HepG2 (cell line): Measurements from ENCODE around the gene BAIAP2L1. TPM values are rescaled to one million over a fixed set of nuclear protein-coding genes. Genes with fewer than 3 reads are reported as not detected.

Experiments
- ATAC-seq: fragments of 200-7000 bp; cut with Tn5 transposase; 3 replicates; pipeline ENCODE4 v1.9.1; 2020; ENCODE audit warnings: mild to moderate bottlenecking, moderate library complexity
- BruUV-seq: library from RNA; stranded (reverse); fragments of 400-500 nt; replicated peaks from 2 replicates; lab custom pipeline; 2021; lab: Mats Ljungman, UMichigan
- CTCF ChIA-PET: fragments of 300-600 bp; formaldehyde crosslinking; extraction: SDS; loops from one replicate; lab custom pipeline; 2021; ENCODE audit warnings: low total read pairs, inconsistent platforms, low intra/inter-chr PET ratio; lab: Yijun Ruan, JAX
- POLR2A ChIA-PET: fragments of 350-600 bp; sonication (Branson Sonifier 250); formaldehyde crosslinking; loops from one replicate; lab custom pipeline; 2020; ENCODE audit warnings: antibody characterized with exemption, inconsistent platforms; lab: Yijun Ruan, JAX
- DNase-seq: peaks from one replicate; pipeline ENCODE4 v3.0.0-alpha.2; 2015; ENCODE audit warnings: low spot score
- FAIRE-seq: peaks from 3 replicates; lab custom pipeline; 2011; peaks lifted over from hg19 to GRCh38; lab: Jason Lieb, UNC
- H2AFZ ChIP-seq: one replicate; pipeline ENCODE4 v1.6.1; 2011; ENCODE audit warnings: low read length, inconsistent platforms
- H3K27ac ChIP-seq: fragments of 300-600 bp; 3 replicates; pipeline ENCODE4 v1.8.0; 2011; ENCODE audit warnings: mixed run types, mild to moderate bottlenecking, mixed read lengths, low read length, inconsistent platforms; ENCODE audit not compliant: insufficient read depth; ENCODE audit errors: extremely low read length
- H3K27me3 ChIP-seq, 2 experiments: fragments of 200-600 bp in 1 of 2; 2 replicates in 1 of 2; 3 replicates in 1 of 2; pipeline versions ENCODE4 v1.6.0 to v1.8.0; 2011; ENCODE audit warnings: low read length in 2 of 2, mild to moderate bottlenecking in 2 of 2, moderate library complexity in 2 of 2, inconsistent platforms in 1 of 2; ENCODE audit not compliant: insufficient read depth in 2 of 2, control insufficient read depth in 1 of 2
- H3K36me3 ChIP-seq, 2 experiments: fragments of 200-600 bp in 1 of 2; replicated peaks in 1 of 2; 2 replicates in 1 of 2; 3 replicates in 1 of 2; pipeline versions ENCODE4 v1.5.1 to v1.8.0; 2011; ENCODE audit warnings: low read length in 2 of 2, inconsistent platforms in 1 of 2; ENCODE audit not compliant: insufficient read depth in 2 of 2, control insufficient read depth in 1 of 2
- H3K4me1 ChIP-seq: 2 replicates; pipeline ENCODE4 v1.5.1; 2012; ENCODE audit warnings: low read length, inconsistent platforms; ENCODE audit not compliant: insufficient read depth
- H3K4me2 ChIP-seq: 2 replicates; pipeline ENCODE4 v1.6.0; 2011; ENCODE audit warnings: low read depth, low read length, inconsistent platforms
- H3K4me3 ChIP-seq, 3 experiments: fragments of 200-600 bp in 1 of 3; sonication (generic), shearing (Covaris generic) in 1 of 3; replicated peaks in 1 of 3; 2 replicates each; pipeline ENCODE4 v1.5.1; 2011 to 2016; ENCODE audit warnings: low read length in 3 of 3, inconsistent platforms in 2 of 3, low read depth in 2 of 3, mild to moderate bottlenecking in 2 of 3, control low read depth in 1 of 3, mixed read lengths in 1 of 3; ENCODE audit not compliant: insufficient read depth in 1 of 3
- H3K79me2 ChIP-seq: one replicate; pipeline ENCODE4 v1.6.1; 2011; ENCODE audit warnings: low read length, inconsistent platforms; ENCODE audit not compliant: insufficient read depth
- H3K9ac ChIP-seq: 2 replicates; pipeline ENCODE4 v1.6.0; 2011; ENCODE audit warnings: mild to moderate bottlenecking, low read depth, low read length, inconsistent platforms; ENCODE audit not compliant: insufficient read depth
- H3K9me3 ChIP-seq: 2 replicates; pipeline ENCODE4 v1.5.1; 2012; ENCODE audit warnings: mild to moderate bottlenecking, low read length
- H4K20me1 ChIP-seq: 2 replicates; pipeline ENCODE4 v1.6.0; 2011; ENCODE audit warnings: inconsistent platforms, mild to moderate bottlenecking, low read length, moderate library complexity; ENCODE audit not compliant: insufficient read depth
- GABPA ChIP-seq, 2 experiments: IDR thresholded peaks; 2 replicates each; pipeline ENCODE4 v1.6.1; 2011 to 2016; ENCODE audit warnings: low read depth in 2 of 2, low read length in 1 of 2, missing biosample characterization in 1 of 2, missing genetic modification characterization in 1 of 2
- KAT8 ChIP-seq: IDR thresholded peaks from 2 replicates; pipeline ENCODE4 v1.6.1; 2016; ENCODE audit warnings: missing genetic modification reagents, missing compliant biosample characterization
- MATR3 ChIP-seq: sonication (generic); formaldehyde crosslinking; IDR thresholded peaks from 2 replicates; pipeline ENCODE4 v1.4.0; 2020; ENCODE audit warnings: missing genetic modification reagents
- SNRNP70 ChIP-seq: fragments of 200-400 bp; formaldehyde crosslinking; IDR thresholded peaks from 2 replicates; pipeline ENCODE4 v1.6.1; 2017; ENCODE audit warnings: mild to moderate bottlenecking, low read depth, low read length, moderate library complexity
- TMF1 ChIP-seq: sonication (generic); formaldehyde crosslinking; IDR thresholded peaks from 2 replicates; pipeline ENCODE4 v1.8.1; 2022; ENCODE audit warnings: low read depth, missing genetic modification reagents
- USF2 ChIP-seq, 2 experiments: sonication (generic) in 1 of 2; formaldehyde crosslinking in 1 of 2; IDR thresholded peaks; 2 replicates each; pipeline versions ENCODE4 v1.5.1 to v1.6.1; 2011 to 2020; ENCODE audit warnings: borderline replicate concordance in 1 of 2, low read depth in 1 of 2, low read length in 1 of 2, mild to moderate bottlenecking in 1 of 2, missing genetic modification reagents in 1 of 2, moderate library complexity in 1 of 2
- ZNF407 ChIP-seq: sonication (generic); formaldehyde crosslinking; IDR thresholded peaks from one replicate; pipeline ENCODE4 v1.5.1; 2020; ENCODE audit warnings: mild to moderate bottlenecking, missing genetic modification reagents; ENCODE audit errors: not compliant biosample characterization
- ZNF432 ChIP-seq: sonication (generic); formaldehyde crosslinking; IDR thresholded peaks from 2 replicates; pipeline ENCODE4 v1.5.0; 2020; ENCODE audit warnings: missing genetic modification reagents, mild to moderate bottlenecking, borderline replicate concordance
- ZNF619 ChIP-seq: sonication (generic); formaldehyde crosslinking; IDR thresholded peaks from 2 replicates; pipeline ENCODE4 v1.4.0; 2020; ENCODE audit warnings: mild to moderate bottlenecking, missing genetic modification reagents
- ZNF670 ChIP-seq: sonication (generic); formaldehyde crosslinking; IDR thresholded peaks from 2 replicates; pipeline ENCODE4 v1.8.0; 2022; ENCODE audit warnings: mild to moderate bottlenecking, missing genetic modification reagents, borderline replicate concordance
- whole genome bisulfite sequencing: methylation state at CpG from one replicate; pipeline ENCODE4 v1.1.6; 2017; ENCODE audit warnings: low lambda C conversion rate; 5-methylcytosine and 5-hydroxymethylcytosine counted together
- in situ Hi-C: cut with HindIII; loops from 2 replicates; pipeline ENCODE4 v1.10.0; 2017; ENCODE audit warnings: low pct_unique_long_range_greater_than_20kb; ENCODE audit not compliant: extremely low pct_ligation_motif_present
- intact Hi-C: fragments of 100-400 bp; cut with micrococcal nuclease; formaldehyde crosslinking; loops from one replicate; pipeline ENCODE4 v1.10.0; 2022; ENCODE audit not compliant: unreplicated experiment
- polyA plus RNA-seq, 8 experiments: library from polyadenylated mRNA; depleted of rRNA in 3 of 8; stranded (reverse) in 7 of 8; unstranded in 1 of 8; fragments of >200 nt; fragmentation: Illumina TruSeq in 4 of 8; extraction: Trizol in 4 of 8; gene quantifications; 2 replicates each; pipeline versions ENCODE4 v1.2.1 to v1.2.3, GENCODE V29; 2011 to 2016; ENCODE audit warnings: low read depth in 4 of 8, missing spikeins in 1 of 8, mixed read lengths in 1 of 8; ENCODE audit not compliant: insufficient read depth in 1 of 8
- total RNA-seq, 5 experiments: library from RNA; depleted of rRNA; stranded (reverse); fragments of >200 nt; fragmentation: Illumina TruSeq; extraction: Trizol; gene quantifications; 2 replicates each; pipeline ENCODE4 v1.2.3, GENCODE V29; 2016; ENCODE audit warnings: low read depth in 1 of 5

Gene BAIAP2L1
- total and polyA plus RNA-seq, 2 of the 13 experiments (the other 11 are each of a cell fraction or from before 2014, with no cell fraction given): 13.0 to 21.5 TPM

GRCh38 chr7:98305951-98306535, 94.8 kb downstream of the BAIAP2L1 start:
- no peaks in the 10 kb centered on the region for H4K20me1 ChIP-seq
- ChIA-PET CTCF (no interaction called here), POLR2A (no interaction called here)
- H3K9ac ChIP-seq: no peak overlapping the region
- WGBS: 92% methylated on average over 21 of the region's 22 CpGs
- H3K27ac ChIP-seq: no peak overlapping the region
- no peak overlapping the region for H3K4me2 ChIP-seq
- DNase-seq (no peak), FAIRE-seq (no peak), ATAC-seq (no peak)
- intact Hi-C loops: no loop called here
- peaks cover 6% of the 10 kb centered on the region for H3K4me1 ChIP-seq
- in situ Hi-C loops: no loop called here
- BruUV-seq: no TSS peak
- no peak for TF ChIP-seq ZNF670 (CRISPR knock-in tag)
- TF ChIP-seq ZNF432 (CRISPR knock-in tag): no peak
- no peak for TF ChIP-seq GABPA (IDR thresholded peaks at IDR 0.05; ENCODE audit: low read depth, low read length)
- TF ChIP-seq GABPA (CRISPR knock-in tag; IDR thresholded peaks at IDR 0.05; ENCODE audit: low read depth): no peak
- no peak for TF ChIP-seq USF2 (IDR thresholded peaks at IDR 0.05; ENCODE audit: low read depth, low read length)
- TF ChIP-seq USF2 (CRISPR knock-in tag; IDR thresholded peaks at IDR 0.05; ENCODE audit: borderline replicate concordance): no peak
- no peak for TF ChIP-seq MATR3 (CRISPR knock-in tag)
- no peak for TF ChIP-seq KAT8
- no peak for TF ChIP-seq ZNF619
- TF ChIP-seq TMF1 (CRISPR knock-in tag): no peak
- no peak for TF ChIP-seq ZNF407 (CRISPR knock-in tag)
- TF ChIP-seq SNRNP70: no peak
- no peaks in the 10 kb centered on the region for H3K9me3 ChIP-seq
- H3K27me3 ChIP-seq: no peaks in the 10 kb centered on the region
- no peaks in the 10 kb centered on the region for H3K79me2 ChIP-seq
- no peak overlapping the region for H3K4me3 ChIP-seq
- H3K36me3 ChIP-seq: peaks cover 18 to 44% of the 10 kb centered on the region in 2 experiments
- no peak overlapping the region for H2AFZ ChIP-seq
